BE2C (cell line): ENCODE data around the gene KEL.

Experiments
- DNase-seq: peaks from one replicate; pipeline ENCODE4 v3.0.0-alpha.2; 2020
- H3K27me3 ChIP-seq: fragments of 250-450 bp; sonication (Bioruptor Pico); 2 replicates; pipeline ENCODE4 v1.5.1; 2020; ENCODE audit warnings: mild to moderate bottlenecking
- H3K36me3 ChIP-seq: fragments of 250-450 bp; sonication (Bioruptor Pico); 2 replicates; pipeline ENCODE4 v1.5.1; 2020; ENCODE audit warnings: mild to moderate bottlenecking
- H3K4me1 ChIP-seq: fragments of 250-450 bp; sonication (Bioruptor Pico); 2 replicates; pipeline ENCODE4 v1.5.1; 2020
- H3K4me3 ChIP-seq: 2 replicates; pipeline ENCODE4 v1.5.1; 2011; ENCODE audit warnings: low read depth, low read length
- H3K9me3 ChIP-seq: fragments of 250-450 bp; sonication (Bioruptor Pico); 2 replicates; pipeline ENCODE4 v1.5.1; 2020
- CTCF ChIP-seq: IDR thresholded peaks from 2 replicates; pipeline ENCODE4 v1.5.1; 2012; ENCODE audit warnings: mild to moderate bottlenecking, low read depth, low read length

Gene KEL

GRCh38 chr7:142938611-142939010 is 23.6 kb downstream of the KEL start:
- no peaks in the 10 kb centered on the region for H3K9me3 ChIP-seq
- H3K4me1 ChIP-seq, result no peaks in the 10 kb centered on the region
- DNase-seq, result no peak
- no peak overlapping the region for H3K4me3 ChIP-seq
- no peaks in the 10 kb centered on the region for H3K36me3 ChIP-seq
- no peak for TF ChIP-seq CTCF
- H3K27me3 ChIP-seq, result no peaks in the 10 kb centered on the region

- no peak for TF ChIP-seq CTCF
- Histone ChIP-seq H3K36me3 (no peaks in the 10 kb centered on the region), H3K27me3 (no peaks in the 10 kb centered on the region), H3K4me3 (no peak overlapping the region), H3K4me1 (no peaks in the 10 kb centered on the region), H3K9me3 (no peaks in the 10 kb centered on the region)
- DNase-seq, result no peak
These were observed 26.1 kb downstream of the KEL start for GRCh38 chr7:142935941-142936565.

- H3K9me3 ChIP-seq, result no peaks in the 10 kb centered on the region
- DNase-seq, result no peak
- no peak for TF ChIP-seq CTCF
- no peaks in the 10 kb centered on the region for H3K27me3 ChIP-seq
- no peaks in the 10 kb centered on the region for H3K36me3 ChIP-seq
- H3K4me3 ChIP-seq, result no peak overlapping the region
- H3K4me1 ChIP-seq, result no peaks in the 10 kb centered on the region
These were observed 28.1 kb downstream of the KEL start for GRCh38 chr7:142934056-142934455.

GRCh38 chr7:142933624-142934023 is 28.5 kb downstream of the KEL start, which contains the start of gene TRPV5:
TSS of gene TRPV5 (minus strand) at chr7:142933746. CDS start at chr7:142933459, 287 bp downstream.
- DNase-seq, result no peak
- Histone ChIP-seq H3K4me1 (no peaks in the 10 kb centered on the region), H3K9me3 (no peaks in the 10 kb centered on the region), H3K36me3 (no peaks in the 10 kb centered on the region), H3K4me3 (no peak within 1 kb of the TSS), H3K27me3 (no peaks in the 10 kb centered on the region)
- TF ChIP-seq CTCF, result no peak

- Histone ChIP-seq H3K4me1 (no peaks in the 10 kb centered on the region), H3K27me3 (no peaks in the 10 kb centered on the region), H3K36me3 (no peaks in the 10 kb centered on the region), H3K4me3 (no peak overlapping the region), H3K9me3 (no peaks in the 10 kb centered on the region)
- TF ChIP-seq CTCF, result no peak
- no peak for DNase-seq
These were observed 29.1 kb downstream of the KEL start for GRCh38 chr7:142933092-142933475.

GRCh38 chr7:142932386-142933091 is 29.6 kb downstream of the KEL start:
- Histone ChIP-seq H3K9me3 (no peaks in the 10 kb centered on the region), H3K4me3 (no peak overlapping the region), H3K36me3 (no peaks in the 10 kb centered on the region), H3K4me1 (no peaks in the 10 kb centered on the region), H3K27me3 (no peaks in the 10 kb centered on the region)
- no peak for DNase-seq
- TF ChIP-seq CTCF, result no peak
